ENCODE measurements around the gene NPC2.
"Not testable (repeated sequence)": the region's sequence is repeated elsewhere in the genome, so short reads cannot be mapped to it uniquely, and the experiment has no call there.

The NPC2 gene

GRCh38 chr14:74492776-74493342 is at the start of gene NPC2:
TSS of gene NPC2 (minus strand) at chr14:74493305. CDS start at chr14:74493274, 31 bp downstream.
- no peak for DNase-seq (ENCODE audit: low read depth in 2 of 2)

DNA sequence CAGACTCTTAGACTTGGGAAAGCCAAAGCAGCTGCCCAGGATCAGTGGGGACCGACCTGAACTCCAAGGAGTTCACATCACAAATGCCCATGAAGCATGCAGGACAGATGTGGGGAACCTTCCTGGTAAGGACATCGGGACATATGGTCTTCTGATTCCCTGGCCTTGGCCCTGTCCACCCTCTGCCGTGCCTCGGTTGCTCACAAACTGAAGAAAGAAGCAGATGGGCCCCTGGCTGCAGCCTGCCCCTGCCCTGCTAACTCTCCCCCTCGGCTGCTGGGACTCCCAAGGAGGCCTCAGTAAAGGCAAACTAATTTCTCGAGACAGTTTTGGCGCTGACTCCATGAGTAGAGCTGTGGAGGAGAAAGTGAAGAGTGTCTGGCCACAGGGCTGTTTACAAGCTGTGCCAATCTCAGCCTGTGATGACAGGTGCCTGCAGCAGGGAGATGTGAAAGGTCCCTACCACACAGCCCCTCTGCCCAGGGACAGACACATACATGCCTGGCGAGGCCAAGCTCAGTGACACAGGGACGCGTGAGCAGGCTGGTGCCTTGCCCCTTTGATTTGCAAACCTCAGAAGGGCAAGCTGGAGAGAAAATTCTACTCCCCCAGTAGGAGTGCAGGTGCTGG is 49.1 kb upstream of the NPC2 start:
- no peak for DNase-seq (ENCODE audit: low read depth in 2 of 2)

DNA sequence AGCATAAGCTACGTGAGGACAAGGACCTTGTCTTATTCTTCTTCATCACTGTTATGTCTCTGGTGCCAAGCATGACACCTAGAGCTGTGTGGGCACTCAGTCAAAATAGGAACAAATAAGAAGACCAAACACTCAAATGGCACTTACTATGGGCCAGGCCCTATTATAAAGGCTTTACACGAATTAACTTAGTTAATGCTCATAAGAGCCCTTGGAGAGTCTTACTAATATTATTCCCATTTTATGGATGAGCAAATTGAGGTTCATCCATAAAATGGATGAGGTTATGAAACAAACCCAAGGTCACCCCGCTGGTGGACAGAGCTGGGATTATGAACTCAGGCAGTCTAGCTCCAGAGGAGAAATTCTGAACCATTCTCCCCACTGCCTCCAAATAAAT is 48.1 kb upstream of the NPC2 start:
- DNase-seq (ENCODE audit: low read depth in 2 of 2) = no peak

DNA sequence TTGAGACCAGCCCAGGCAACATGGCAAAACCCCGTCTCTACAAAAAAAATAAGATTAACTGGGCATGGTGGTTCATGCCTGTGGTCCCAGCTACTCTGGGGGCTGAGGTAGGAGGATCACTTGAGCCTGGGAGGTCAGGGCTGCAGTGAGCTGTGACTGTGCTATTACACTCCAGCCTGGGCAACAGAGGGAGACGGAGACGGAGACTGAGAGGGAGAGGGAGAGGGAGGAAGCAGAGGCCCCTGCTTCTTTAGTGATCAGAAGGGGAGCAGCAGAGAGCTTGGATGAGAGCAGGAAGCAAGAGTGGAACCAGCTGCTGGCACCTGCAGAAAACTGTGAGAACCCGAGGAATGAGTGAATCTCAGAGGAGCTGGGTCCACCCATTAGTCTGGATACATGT is 46.4 kb upstream of the NPC2 start:
- DNase-seq (ENCODE audit: low read depth in 2 of 2) = no peak

DNA sequence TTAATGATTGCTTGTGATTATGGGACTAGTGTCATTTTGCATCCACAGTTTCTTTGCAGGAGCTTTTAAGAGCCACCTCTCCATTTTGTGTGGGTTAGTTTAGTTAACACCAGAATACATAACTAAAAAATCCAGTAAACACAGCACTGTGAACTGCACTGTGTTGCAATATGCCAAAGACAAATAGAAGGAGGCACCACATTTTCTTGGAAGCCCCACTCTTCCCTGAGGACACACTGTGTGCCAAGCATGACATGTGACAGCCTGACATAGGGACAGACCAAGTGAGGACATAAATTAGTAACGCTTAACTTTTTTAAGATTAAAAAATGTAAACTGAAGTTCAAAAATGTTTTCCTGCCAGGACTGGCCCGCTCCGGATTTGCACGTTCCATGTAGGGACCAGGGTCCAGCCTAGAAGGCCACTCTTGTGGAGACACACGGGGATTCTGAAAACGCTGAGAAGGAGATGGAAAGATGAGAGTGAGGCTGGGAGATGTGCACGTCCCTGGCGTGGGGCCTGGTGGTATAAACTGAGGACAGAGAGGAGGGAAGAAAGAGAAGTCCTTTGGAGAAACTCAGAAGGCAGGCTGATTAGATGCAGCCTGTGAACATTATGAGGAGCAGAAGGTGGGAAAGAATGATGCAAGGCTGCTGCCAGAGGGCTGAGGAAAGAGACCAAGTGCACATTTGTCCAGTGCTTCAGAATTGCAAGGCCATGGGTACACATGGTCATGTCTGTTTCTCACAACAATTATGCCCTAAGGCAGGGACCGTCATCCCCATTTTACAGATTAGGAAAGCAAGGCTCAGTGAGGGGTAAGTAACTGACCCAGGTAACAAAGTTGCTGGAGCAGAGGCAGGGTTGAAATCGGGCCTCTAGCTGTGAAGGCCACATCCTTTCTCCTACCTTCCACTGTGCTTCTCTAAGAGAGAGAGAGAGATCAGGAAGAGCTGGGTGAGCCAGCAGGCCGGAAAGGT is 45.6 kb upstream of the NPC2 start:
- no peak for DNase-seq (ENCODE audit: low read depth in 2 of 2)

DNA sequence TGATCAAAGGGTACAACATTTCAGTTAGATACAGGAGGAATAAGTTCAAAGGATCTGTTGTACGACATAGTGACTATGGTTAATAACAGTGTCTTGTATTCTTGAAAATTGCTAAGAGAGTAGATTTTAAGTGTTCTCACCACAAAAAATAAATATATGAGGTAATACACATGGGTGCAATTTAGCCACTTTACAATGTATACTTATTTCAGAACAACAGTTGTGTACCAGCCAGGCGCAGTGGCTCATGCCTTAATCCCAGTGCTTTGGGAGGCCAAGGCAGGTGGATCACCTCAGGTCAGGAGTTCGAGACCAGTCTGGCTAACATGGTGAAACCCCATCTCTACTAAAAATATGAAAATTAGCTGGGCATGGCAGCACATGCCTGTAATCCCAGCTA is 43.2 kb upstream of the NPC2 start:
- not testable (repeated sequence) for DNase-seq (ENCODE audit: low read depth in 2 of 2)

GRCh38 chr14:74535756-74536325 is 42.7 kb upstream of the NPC2 start:
- DNase-seq (ENCODE audit: low read depth in 2 of 2) = no peak

- DNase-seq (ENCODE audit: low read depth in 2 of 2) = no peak
Measured at GRCh38 chr14:74533576-74533975, 40.5 kb upstream of the NPC2 start.

DNA sequence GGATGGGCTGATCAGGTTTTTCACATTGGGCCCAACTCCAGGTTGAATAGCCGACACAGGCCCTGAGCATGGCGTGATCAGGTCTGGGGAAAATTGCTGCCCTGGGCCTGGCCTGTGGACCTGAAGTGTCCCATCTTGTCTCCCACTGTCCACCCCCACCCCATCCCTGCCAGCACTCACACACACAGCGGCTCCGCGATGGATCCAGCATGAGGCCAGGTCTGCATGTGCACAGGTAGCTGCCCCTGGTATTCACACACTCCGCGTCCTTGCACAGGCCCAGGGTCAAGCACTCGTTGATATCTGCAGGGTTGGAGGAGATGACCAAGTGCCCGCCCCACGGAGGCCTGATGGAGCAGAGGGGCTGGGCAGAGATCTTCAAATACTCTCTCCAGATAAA is 39.1 kb upstream of the NPC2 start:
- DNase-seq (ENCODE audit: low read depth in 2 of 2) = no peak

GRCh38 chr14:74531467-74531866 is 38.4 kb upstream of the NPC2 start:
- no peak for DNase-seq (ENCODE audit: low read depth in 2 of 2)

DNA sequence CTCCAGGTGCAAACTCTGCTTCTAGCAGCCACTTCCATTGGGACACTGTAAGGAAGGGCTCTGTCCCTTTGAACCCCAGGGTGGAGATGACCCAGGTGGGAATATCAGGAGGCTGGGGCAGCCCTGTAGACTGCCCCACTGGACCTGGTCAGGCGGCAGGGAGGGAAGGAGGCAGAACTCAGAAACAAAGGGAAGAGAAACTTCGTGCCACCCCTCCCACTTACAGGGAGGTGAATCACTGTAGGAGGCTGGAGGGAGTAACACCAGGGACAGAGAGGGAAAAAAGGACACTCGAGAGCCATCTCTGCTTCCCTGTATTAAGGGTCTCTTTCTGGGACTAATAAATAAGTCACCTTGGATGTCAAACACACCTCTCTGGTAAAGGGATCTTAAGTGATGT is 37.9 kb upstream of the NPC2 start:
- no peak for DNase-seq (ENCODE audit: low read depth in 2 of 2)

DNA sequence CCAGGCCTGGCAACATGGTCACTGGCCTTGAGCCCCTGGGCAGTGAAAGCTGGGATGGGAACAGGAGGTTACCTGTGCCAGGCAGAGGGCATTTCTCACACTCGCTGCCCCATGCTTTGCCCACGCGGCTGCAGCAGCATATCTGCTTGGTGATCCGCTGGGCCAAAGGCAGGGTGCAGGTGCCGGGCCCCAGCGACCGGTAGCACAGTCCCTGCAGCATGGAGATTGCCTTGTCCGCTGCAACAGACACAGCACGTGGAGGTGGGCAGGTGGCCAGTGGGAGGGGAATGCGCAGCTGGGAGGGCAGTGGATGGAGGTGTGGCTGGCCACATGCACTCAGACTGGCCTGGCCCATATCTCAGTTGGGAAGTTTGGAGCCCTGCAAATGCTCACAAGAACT is 35.8 kb upstream of the NPC2 start:
- DNase-seq (ENCODE audit: low read depth in 2 of 2) = no peak

GRCh38 chr14:74528406-74528805 is 35.3 kb upstream of the NPC2 start:
- DNase-seq (ENCODE audit: low read depth in 2 of 2) = no peak

DNA sequence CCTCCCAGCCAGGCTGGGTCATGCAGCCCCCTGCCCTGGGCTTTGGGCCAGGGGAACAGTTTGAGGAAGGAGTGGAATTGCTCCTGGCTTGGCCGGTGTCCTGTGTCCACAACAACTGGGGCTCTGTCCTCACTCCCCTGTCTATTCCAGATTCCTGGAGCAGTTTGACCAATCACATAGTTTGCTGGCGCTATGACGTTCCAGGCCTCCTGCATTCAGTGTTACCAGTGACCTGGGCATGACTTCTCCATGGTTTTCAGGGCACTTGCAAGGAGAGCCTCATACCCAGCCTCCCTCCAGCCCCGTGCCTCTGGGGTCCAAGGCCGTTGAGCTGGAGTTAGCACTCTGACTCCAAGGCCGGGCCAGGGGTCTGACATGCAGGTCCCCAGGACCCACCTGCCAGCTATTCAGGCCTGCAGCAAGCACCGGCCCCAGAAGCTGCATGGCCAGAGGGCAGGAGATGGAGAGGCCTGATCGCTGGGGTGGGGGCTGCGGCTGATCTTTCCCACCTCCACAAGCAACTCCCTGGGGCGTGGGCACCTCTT is 34.7 kb upstream of the NPC2 start:
- no peak for DNase-seq (ENCODE audit: low read depth in 2 of 2)

GRCh38 chr14:74526854-74527585 is 33.9 kb upstream of the NPC2 start:
- no peak for DNase-seq (ENCODE audit: low read depth in 2 of 2)

GRCh38 chr14:74525361-74525851 is 32.3 kb upstream of the NPC2 start:
- no peak for DNase-seq (ENCODE audit: low read depth in 2 of 2)

DNA sequence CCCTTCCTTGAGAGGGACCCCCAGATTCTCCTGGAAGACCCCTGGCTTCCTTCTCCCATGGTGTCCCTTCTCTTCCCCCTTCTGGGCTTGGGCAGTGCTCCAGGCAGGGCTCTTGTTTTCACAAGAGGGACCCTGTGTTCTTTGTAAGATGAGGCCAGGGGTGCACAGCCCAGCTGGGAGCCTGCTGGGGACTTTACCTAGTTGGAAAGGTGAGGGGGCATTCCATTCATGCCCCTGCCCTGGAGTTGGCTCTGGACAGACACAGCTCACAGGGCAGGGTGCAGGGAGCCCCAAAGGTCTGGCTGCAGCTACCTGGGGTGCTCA is 31.7 kb upstream of the NPC2 start:
- no peak for DNase-seq (ENCODE audit: low read depth in 2 of 2)

DNA sequence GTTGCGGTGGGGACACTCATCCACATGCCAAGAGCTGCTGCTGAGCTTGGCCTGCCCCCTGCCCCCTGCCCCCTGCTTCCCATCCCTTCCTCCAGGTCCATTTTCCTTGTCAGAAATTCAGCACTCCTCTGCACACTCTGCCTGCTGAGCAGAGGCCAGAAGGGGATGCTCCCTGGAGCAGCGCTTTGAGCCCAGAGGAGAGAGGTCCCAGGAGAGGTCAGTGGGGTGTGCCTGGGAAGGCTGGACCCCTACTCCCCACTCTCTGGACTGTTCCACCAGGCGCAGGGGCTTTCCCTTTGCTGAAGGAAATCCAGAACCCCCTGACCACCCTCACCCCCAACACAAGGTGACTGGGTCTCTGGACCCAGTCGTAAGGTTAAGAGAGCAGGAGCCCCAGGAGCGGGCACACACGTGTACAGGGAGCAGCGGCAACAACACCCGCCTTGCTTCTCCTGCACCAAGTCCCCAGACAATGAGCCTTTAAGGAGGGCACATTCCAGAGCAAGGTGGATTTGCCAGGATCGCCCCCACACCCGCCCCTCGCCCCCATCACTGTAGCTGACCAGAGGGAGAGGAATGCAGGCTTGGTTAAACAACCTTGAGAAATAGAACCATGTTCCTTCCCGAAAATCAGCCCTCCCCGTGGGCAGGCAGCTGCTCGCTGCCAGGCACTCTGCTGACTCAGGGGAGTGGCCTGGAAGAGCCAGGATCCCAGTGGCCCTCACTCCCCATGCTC is 31.1 kb upstream of the NPC2 start:
- DNase-seq (ENCODE audit: low read depth in 2 of 2) = no peak

GRCh38 chr14:74522740-74523139 is 29.6 kb upstream of the NPC2 start:
- no peak for DNase-seq (ENCODE audit: low read depth in 2 of 2)

DNA sequence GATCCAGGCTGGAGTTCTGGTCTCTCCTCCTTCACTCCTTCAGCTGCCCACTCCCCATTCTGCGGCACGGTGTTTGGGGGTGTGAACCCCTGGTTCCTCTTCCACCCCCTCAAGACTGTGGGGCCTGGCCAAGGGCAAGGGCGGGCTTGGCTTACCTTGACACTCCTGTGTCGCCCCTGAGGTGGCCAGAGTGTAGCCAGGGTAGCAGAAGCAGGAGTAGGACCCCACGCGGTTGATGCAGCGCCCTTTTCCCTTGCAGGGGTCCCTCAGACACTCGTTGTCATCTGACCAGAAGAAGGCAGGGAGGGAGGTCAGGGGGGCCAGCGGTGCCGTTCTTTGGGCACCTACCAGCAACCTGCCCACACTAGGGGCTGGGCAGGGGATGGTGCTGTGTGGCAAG is 28.7 kb upstream of the NPC2 start:
- DNase-seq (ENCODE audit: low read depth in 2 of 2) = no peak

Measured in activated CD8-positive, alpha-beta memory T cell treated with anti-CD3 and anti-CD28 coated beads for 4 hours (primary cell).